Chondrocyte (in vitro differentiated cells): ENCODE data around the gene ZDHHC14. TPM values are rescaled to one million over a fixed set of nuclear protein-coding genes. Genes with fewer than 3 reads are reported as not detected.

ENCODE experiments used
- DNase-seq: peaks from one replicate; pipeline ENCODE4 v3.0.0; 2021; ENCODE audit warnings: mixed read lengths, low spot score
- H3K27ac Mint-ChIP-seq: one replicate; pipeline ENCODE4 v1.8.0; 2021; ENCODE audit warnings: mild to moderate bottlenecking, moderate library complexity, mixed read lengths; ENCODE audit not compliant: unreplicated experiment
- H3K27me3 Mint-ChIP-seq: 2 replicates; pipeline ENCODE4 v1.8.0; 2021; ENCODE audit warnings: low read depth, mixed read lengths
- H3K36me3 Mint-ChIP-seq: 2 replicates; pipeline ENCODE4 v1.8.0; 2021; ENCODE audit warnings: low read depth, mixed read lengths
- H3K4me1 Mint-ChIP-seq: 2 replicates; pipeline ENCODE4 v1.8.0; 2021; ENCODE audit warnings: low read depth, mild to moderate bottlenecking, mixed read lengths
- H3K4me3 Mint-ChIP-seq: one replicate; pipeline ENCODE4 v1.8.0; 2021; ENCODE audit warnings: mild to moderate bottlenecking, moderate library complexity, mixed read lengths; ENCODE audit not compliant: unreplicated experiment
- H3K9me3 Mint-ChIP-seq: 2 replicates; pipeline ENCODE4 v1.8.0; 2021; ENCODE audit warnings: low read depth, mixed read lengths
- CTCF ChIP-seq: fragments of 200-600 bp; sonication (generic); IDR thresholded peaks from 2 replicates; pipeline ENCODE4 v1.5.0; 2021; ENCODE audit warnings: antibody characterized with exemption, mild to moderate bottlenecking, moderate library complexity
- total RNA-seq: library from RNA; stranded (reverse); gene quantifications from 3 replicates; pipeline ENCODE4 v1.2.1, GENCODE V29; 2021

Gene ZDHHC14
- total RNA-seq, 1 donor from 2014 or later: 8.4 TPM

- no peak overlapping the region for H3K27ac Mint-ChIP-seq
- no peaks in the 10 kb centered on the region for H3K9me3 Mint-ChIP-seq
- H3K27me3 Mint-ChIP-seq: no peaks in the 10 kb centered on the region
- no peak for DNase-seq
- no peak overlapping the region for H3K4me3 Mint-ChIP-seq
- peaks cover 8% of the 10 kb centered on the region for H3K36me3 Mint-ChIP-seq
- no peaks in the 10 kb centered on the region for H3K4me1 Mint-ChIP-seq
- no peak for TF ChIP-seq CTCF
Observed at GRCh38 chr6:157658301-157658700, 277.3 kb downstream of the ZDHHC14 start.

- H3K27ac Mint-ChIP-seq: no peak overlapping the region
- no peak for TF ChIP-seq CTCF
- no peak overlapping the region for H3K4me3 Mint-ChIP-seq
- no peaks in the 10 kb centered on the region for H3K27me3 Mint-ChIP-seq
- no peaks in the 10 kb centered on the region for H3K4me1 Mint-ChIP-seq
- DNase-seq: no peak
- H3K9me3 Mint-ChIP-seq: peaks cover 9% of the 10 kb centered on the region
- H3K36me3 Mint-ChIP-seq: peaks cover 15% of the 10 kb centered on the region
Observed at GRCh38 chr6:157659536-157660271, 278.7 kb downstream of the ZDHHC14 start.

- H3K4me3 Mint-ChIP-seq: no peak overlapping the region
- H3K36me3 Mint-ChIP-seq: peaks cover 13% of the 10 kb centered on the region
- peaks cover 9% of the 10 kb centered on the region for H3K9me3 Mint-ChIP-seq
- H3K27ac Mint-ChIP-seq: no peak overlapping the region
- H3K27me3 Mint-ChIP-seq: no peaks in the 10 kb centered on the region
- no peaks in the 10 kb centered on the region for H3K4me1 Mint-ChIP-seq
- no peak for DNase-seq
- no peak for TF ChIP-seq CTCF
Observed at GRCh38 chr6:157660414-157660813, 279.4 kb downstream of the ZDHHC14 start.

- no peaks in the 10 kb centered on the region for H3K27me3 Mint-ChIP-seq
- no peaks in the 10 kb centered on the region for H3K4me1 Mint-ChIP-seq
- DNase-seq: no peak
- no peak for TF ChIP-seq CTCF
- H3K27ac Mint-ChIP-seq: no peak overlapping the region
- H3K36me3 Mint-ChIP-seq: peaks cover 12% of the 10 kb centered on the region
- H3K9me3 Mint-ChIP-seq: peaks cover 9% of the 10 kb centered on the region
- H3K4me3 Mint-ChIP-seq: no peak overlapping the region
Observed at GRCh38 chr6:157661652-157662051, 280.7 kb downstream of the ZDHHC14 start.

- H3K4me1 Mint-ChIP-seq: peaks cover 10% of the 10 kb centered on the region
- H3K4me3 Mint-ChIP-seq: no peak overlapping the region
- peaks cover 12% of the 10 kb centered on the region for H3K36me3 Mint-ChIP-seq
- no peak overlapping the region for H3K27ac Mint-ChIP-seq
- no peak for TF ChIP-seq CTCF
- H3K27me3 Mint-ChIP-seq: no peaks in the 10 kb centered on the region
- H3K9me3 Mint-ChIP-seq: peaks cover 9% of the 10 kb centered on the region
- DNase-seq: no peak
Observed at GRCh38 chr6:157663261-157663660, 282.3 kb downstream of the ZDHHC14 start.
